HG03064 (cell line): ENCODE results near the gene SLC39A6.
"Not testable (repeated sequence)": the region's sequence is repeated elsewhere in the genome, so short reads cannot be mapped to it uniquely, and the experiment has no call there.

ENCODE experiments used
- ATAC-seq: cut with Tn5 transposase; IDR thresholded peaks from one replicate; pipeline ENCODE4 v1.9.1; 2021; ENCODE audit warnings: low read depth; ENCODE audit not compliant: unreplicated experiment

SLC39A6 gene

GRCh38 chr18:36104749-36105148 is 24.4 kb downstream of the SLC39A6 start:
- no peak for ATAC-seq

GRCh38 chr18:36101943-36102342 is 27.2 kb downstream of the SLC39A6 start:
- no peak for ATAC-seq

- no peak for ATAC-seq
Measured at GRCh38 chr18:36099311-36099710, 29.8 kb downstream of the SLC39A6 start.

GRCh38 chr18:36096955-36097354 is 32.2 kb downstream of the SLC39A6 start:
- no peak for ATAC-seq

- no peak for ATAC-seq
Measured at GRCh38 chr18:36095936-36096519, 33.1 kb downstream of the SLC39A6 start.

GRCh38 chr18:36094431-36094830 is 34.7 kb downstream of the SLC39A6 start:
- no peak for ATAC-seq

GRCh38 chr18:36092116-36092515 is 37.0 kb downstream of the SLC39A6 start:
- not testable (repeated sequence) for ATAC-seq

GRCh38 chr18:36089001-36089400 is 40.1 kb downstream of the SLC39A6 start:
- ATAC-seq = no peak

GRCh38 chr18:36088256-36088655 is 40.9 kb downstream of the SLC39A6 start:
- no peak for ATAC-seq

GRCh38 chr18:36086186-36086585 is 43.0 kb downstream of the SLC39A6 start:
- no peak for ATAC-seq

- ATAC-seq = no peak
Measured at GRCh38 chr18:36085195-36085594, 43.9 kb downstream of the SLC39A6 start.

- ATAC-seq = no peak
Measured at GRCh38 chr18:36083729-36084128, 45.4 kb downstream of the SLC39A6 start.

GRCh38 chr18:36081118-36081517 is 48.0 kb downstream of the SLC39A6 start:
- not testable (repeated sequence) for ATAC-seq

- ATAC-seq = no peak
Measured at GRCh38 chr18:36078751-36079529, 50.2 kb downstream of the SLC39A6 start.

- not testable (repeated sequence) for ATAC-seq
Measured at GRCh38 chr18:36077764-36078163, 51.4 kb downstream of the SLC39A6 start.

GRCh38 chr18:36075862-36076587 is 53.1 kb downstream of the SLC39A6 start:
- no peak for ATAC-seq

GRCh38 chr18:36074435-36074834 is 54.7 kb downstream of the SLC39A6 start:
- ATAC-seq = no peak

GRCh38 chr18:36073676-36074075 is 55.5 kb downstream of the SLC39A6 start:
- ATAC-seq = no peak

- not testable (repeated sequence) for ATAC-seq
Measured at GRCh38 chr18:36072406-36072805, 56.7 kb downstream of the SLC39A6 start.

- ATAC-seq = peak; percentile 90
Measured at GRCh38 chr18:36067055-36067957, 61.8 kb downstream of the SLC39A6 start, which contains the start of gene RPRD1A. Gene RPRD1A (minus strand): TSS chr18:36067559. CDS start chr18:36067404, 155 bp downstream.
